Right renal pelvis (tissue), 4 donors: ENCODE data around the gene TRMU. TPM values are rescaled to one million over a fixed set of nuclear protein-coding genes. Genes with fewer than 3 reads are reported as not detected.
"Not testable (repeated sequence)": the region's sequence is repeated elsewhere in the genome, so short reads cannot be mapped to it uniquely, and the experiment has no call there.

ENCODE experiments used
- DNase-seq, 4 donors: peaks; one replicate each; pipeline ENCODE4 v3.0.0-alpha.2; 2013; ENCODE audit warnings: low read depth in 4 of 4, low spot score in 3 of 4, missing footprints in 1 of 4
- polyA plus RNA-seq, 4 donors: library from polyadenylated mRNA; unstranded; fragments of 120-200 nt; gene quantifications; one replicate each; pipeline ENCODE4 v1.2.1, GENCODE V29; 2013; ENCODE audit not compliant: insufficient read length in 4 of 4

The TRMU gene
- polyA plus RNA-seq, 4 donors = 44.0 to 54.8 (median 49.9) TPM

GRCh38 chr22:46380581-46380980, 45.1 kb downstream of the TRMU start:
- DNase-seq = no peak

- no peak for DNase-seq
Measured at GRCh38 chr22:46381142-46381541, 45.6 kb downstream of the TRMU start.

- DNase-seq = no peak
Measured at GRCh38 chr22:46381731-46382130, 46.2 kb downstream of the TRMU start.

DNA sequence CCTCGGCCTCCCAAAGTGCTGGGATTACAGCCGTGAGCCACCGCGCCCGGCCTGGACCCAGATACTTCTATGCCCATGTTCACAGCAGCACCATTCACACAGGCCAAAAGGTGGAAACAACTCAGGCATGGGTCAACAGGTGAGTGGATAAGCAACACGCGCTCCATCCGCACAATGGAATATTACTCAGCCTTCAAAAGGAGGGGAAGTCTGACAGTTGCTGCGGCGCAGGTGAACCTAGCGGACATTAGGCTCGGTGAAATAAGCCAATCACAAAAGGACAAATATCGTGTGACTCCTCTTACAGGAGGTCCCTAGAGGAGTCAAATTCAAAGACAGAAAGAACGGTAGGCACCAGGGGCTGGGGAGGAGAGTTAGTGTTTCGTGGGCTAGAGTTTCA, 47.0 kb downstream of the TRMU start:
- DNase-seq = no peak

GRCh38 chr22:46386312-46386711, 50.8 kb downstream of the TRMU start:
- no peak for DNase-seq

DNA sequence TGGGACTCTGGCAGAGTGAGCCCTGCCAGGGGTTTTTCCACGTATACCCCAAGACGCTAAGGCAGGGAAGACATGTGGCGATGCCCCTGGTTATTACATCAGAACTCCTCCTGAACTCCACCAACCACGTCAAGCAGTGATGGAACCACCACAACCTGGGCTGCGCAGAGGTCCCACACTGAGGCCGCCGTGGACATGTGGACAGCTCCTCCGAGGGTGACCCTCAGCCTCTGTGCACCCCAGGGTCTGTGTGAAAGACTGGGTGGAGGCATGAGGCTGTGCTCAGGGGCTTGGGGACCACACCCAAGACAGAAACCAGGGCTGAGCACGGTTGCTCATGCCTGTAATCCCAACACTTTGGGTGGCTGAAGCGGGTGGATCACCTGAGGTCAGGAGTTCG, 52.2 kb downstream of the TRMU start:
- no peak for DNase-seq

- no peak for DNase-seq
Measured at GRCh38 chr22:46388647-46389046, 53.1 kb downstream of the TRMU start.

GRCh38 chr22:46389081-46389480, 53.6 kb downstream of the TRMU start:
- no peak for DNase-seq

- DNase-seq = no peak
Measured at GRCh38 chr22:46390105-46390651, 54.7 kb downstream of the TRMU start.

DNA sequence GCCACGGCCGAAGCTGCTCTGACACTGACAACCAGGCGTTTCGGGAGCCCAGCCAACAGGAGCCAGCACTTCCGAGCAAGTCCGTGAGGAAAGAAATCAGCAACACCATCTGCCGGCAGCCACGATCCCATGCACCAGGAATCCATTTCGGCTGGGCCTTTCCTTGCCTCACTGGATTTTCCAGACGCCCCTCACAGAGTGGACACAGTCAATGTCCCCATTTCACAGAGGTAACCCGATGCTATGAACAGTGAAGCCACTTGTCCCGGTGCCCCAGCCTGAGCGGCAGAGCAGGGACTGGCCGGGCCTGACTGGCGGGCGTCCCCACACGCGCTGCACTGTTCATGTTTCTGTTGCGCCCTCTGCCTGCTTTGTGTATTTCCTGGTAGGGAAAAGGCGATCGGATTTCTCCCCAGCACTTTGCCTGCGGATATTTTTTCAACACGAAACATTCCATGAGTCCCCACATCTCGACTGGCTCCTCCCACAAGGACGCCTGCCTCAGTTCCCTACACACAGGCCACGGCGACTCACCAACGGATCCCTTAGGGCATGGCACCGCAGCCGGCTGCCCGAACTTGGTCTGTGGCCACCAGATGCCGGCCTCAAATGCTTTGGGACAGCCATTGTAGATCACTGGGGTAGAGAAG, 55.3 kb downstream of the TRMU start:
- no peak for DNase-seq

- no peak for DNase-seq
Measured at GRCh38 chr22:46391486-46392136, 56.1 kb downstream of the TRMU start.

DNA sequence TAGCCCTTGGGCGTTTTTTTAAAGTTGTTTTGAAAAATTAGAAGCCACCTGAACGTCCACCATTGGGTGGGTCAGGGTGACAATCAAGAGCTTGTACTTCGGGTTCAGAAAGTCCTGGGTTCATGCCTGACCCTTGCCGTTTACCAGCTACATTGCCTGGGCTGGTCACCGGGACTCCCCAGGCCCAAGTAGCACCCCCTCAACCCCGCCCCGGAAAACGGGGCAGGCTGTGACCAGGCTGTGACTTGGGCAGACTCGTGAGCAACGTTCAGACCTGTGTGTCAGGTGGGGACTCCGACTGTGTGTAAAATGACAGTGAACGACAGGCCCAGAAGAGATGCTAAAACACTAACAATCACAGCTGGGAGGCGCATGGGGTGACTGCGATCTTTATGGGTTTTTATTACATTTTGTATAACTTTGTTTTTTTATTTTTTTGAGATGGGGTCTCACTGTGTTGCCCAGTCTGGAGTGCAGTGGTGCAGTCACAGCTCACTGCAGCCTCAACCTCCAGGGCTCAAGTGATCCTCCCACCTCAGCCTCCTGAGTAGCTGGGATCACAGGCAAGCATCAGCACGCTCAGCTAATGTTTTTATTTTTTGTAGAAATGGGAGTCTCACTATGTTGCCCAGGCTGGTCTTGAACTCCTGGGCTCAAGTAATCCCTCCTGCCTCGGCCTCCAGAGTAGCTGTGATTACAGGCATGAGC, 56.8 kb downstream of the TRMU start:
- no peak for DNase-seq

DNA sequence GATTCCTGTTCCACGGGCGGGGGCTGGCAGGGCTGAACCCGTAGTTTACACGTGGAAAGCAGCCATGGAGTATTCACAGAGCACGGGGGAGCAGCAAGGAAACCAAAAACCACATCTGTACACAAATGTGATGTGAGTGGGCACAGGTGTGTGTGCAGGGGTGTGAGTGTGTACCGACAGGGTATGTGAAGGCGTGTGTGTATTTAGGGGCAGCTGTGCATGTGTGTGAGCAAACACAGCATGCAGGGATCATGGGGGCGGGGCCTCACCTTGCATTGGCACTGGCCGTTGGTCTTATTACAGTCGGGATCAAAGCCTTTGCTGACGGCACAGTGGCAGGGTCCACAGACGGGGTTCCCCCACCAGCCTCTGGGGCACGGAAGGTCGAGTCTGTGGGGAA, 58.4 kb downstream of the TRMU start:
- no peak for DNase-seq

- no peak for DNase-seq
Measured at GRCh38 chr22:46394622-46395021, 59.1 kb downstream of the TRMU start.

GRCh38 chr22:46395145-46395544, 59.6 kb downstream of the TRMU start:
- no peak for DNase-seq

GRCh38 chr22:46397049-46397448, 61.5 kb downstream of the TRMU start:
- DNase-seq = not testable (repeated sequence)

- no peak for DNase-seq
Measured at GRCh38 chr22:46397514-46397913, 62.0 kb downstream of the TRMU start.

DNA sequence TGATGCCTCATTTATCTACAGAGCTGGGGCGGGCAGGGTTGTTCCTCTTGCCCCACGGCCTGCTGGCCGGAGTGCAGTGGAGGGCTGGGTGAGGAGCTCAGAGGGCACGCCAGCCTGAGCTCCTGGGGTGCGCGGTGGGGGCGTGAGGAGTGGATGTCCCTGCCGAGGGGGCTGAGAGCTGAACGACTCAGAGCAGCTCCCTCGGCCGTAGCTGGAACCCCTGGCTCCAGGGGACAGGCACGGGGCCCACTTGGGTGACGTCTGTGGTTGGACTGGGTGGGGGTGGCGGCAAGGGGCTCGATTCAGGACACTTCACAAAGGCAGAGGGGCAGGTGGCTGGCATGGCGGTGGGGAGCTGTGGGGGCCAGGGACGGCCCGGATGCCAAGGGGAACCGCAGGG, 62.4 kb downstream of the TRMU start:
- DNase-seq = no peak

DNA sequence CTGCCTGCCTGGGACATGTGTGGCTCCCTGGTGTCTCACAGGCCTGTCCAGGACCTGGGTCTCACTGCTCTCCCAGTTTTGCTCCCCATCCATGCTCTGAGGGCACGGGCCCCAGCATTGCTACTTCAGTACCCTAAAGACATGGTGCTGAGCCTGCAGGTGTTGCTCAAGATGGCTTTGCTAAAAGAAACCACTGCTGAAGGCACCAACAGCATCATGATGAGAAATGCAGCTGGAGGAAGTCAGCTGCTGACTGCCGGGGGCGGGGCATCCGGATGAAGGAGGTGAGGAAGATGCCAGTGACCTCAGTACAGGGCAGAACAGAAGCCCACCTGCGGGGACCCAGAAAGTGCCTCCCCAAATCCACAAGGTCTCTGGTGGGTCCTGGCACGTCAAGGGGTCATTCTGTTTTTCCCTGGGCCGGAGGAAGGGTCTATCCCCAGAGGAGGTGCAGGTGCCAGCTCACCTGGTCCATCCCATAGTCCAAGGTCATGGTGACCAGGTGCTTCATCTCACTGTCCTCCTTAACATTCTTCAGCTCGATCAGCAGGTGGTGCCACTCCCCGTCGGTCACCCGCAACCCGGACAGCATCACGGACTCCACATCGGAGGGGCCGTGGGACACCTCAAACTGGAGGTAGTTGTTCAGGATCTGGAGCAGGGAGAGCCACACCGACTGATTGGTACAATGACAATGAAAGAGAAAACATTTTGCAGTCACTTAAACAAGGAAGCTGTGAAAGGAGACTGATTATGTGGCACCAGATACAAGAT, 63.9 kb downstream of the TRMU start:
- DNase-seq = no peak

GRCh38 chr22:46401370-46401769, 65.9 kb downstream of the TRMU start:
- no peak for DNase-seq

DNA sequence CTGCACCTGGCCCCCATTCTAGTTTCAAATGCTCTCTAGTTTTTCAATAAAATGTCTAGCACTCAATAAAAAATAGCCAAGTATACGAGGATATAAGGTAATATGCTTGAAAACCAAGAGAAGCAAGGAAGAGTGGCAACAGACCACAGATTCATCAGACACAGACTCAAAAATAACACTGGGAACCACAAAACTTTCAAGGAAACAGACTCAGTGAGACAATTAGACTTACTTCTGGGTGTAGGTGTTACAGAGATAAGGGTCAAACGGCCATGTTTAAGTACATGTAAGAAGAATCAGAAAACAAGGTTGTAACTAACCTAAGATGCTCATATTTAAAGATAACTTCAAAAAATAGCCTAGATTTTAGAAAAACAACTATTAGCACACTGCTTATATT, 67.0 kb downstream of the TRMU start:
- no peak for DNase-seq
